OCI-LY3 (cell line): ENCODE data around the gene ARGLU1.

Source experiments
- H2AFZ ChIP-seq: fragments of 200-600, 300-600 bp; shearing (Covaris generic); 2 replicates; pipeline ENCODE4 v1.6.0; 2014; ENCODE audit warnings: antibody characterized with exemption, low read depth, low read length
- H3K27ac ChIP-seq: fragments of 200-600, 300-600 bp; sonication (generic); 2 replicates; pipeline ENCODE4 v1.5.1; 2014; ENCODE audit warnings: mild to moderate bottlenecking, low read length, moderate library complexity, mixed read lengths
- H3K27me3 ChIP-seq: fragments of 200-600, 300-600 bp; sonication (generic); 2 replicates; pipeline ENCODE4 v1.6.1; 2014; ENCODE audit warnings: low read depth, low read length, mixed read lengths
- H3K36me3 ChIP-seq: fragments of 200-600, 300-600 bp; sonication (generic); replicated peaks from 2 replicates; pipeline ENCODE3; 2014; ENCODE audit warnings: low read depth, low read length, mixed read lengths
- H3K4me1 ChIP-seq: fragments of 300-600, 200-600 bp; sonication (generic); 2 replicates; pipeline ENCODE4 v1.6.1; 2014; ENCODE audit warnings: low read length, mixed read lengths
- H3K4me2 ChIP-seq: fragments of 200-600, 300-600 bp; sonication (generic); 2 replicates; pipeline ENCODE4 v1.6.1; 2014; ENCODE audit warnings: low read length, mixed read lengths
- H3K4me3 ChIP-seq: fragments of 300-600, 200-600 bp; sonication (generic); 2 replicates; pipeline ENCODE4 v1.5.1; 2014; ENCODE audit warnings: antibody characterized with exemption, mild to moderate bottlenecking, low read length, moderate library complexity
- H3K79me2 ChIP-seq: fragments of 300-600, 200-600 bp; shearing (Covaris generic); 2 replicates; pipeline ENCODE4 v1.6.1; 2014; ENCODE audit warnings: mild to moderate bottlenecking, low read length, mixed read lengths
- H3K9ac ChIP-seq: fragments of 300-600, 200-600 bp; shearing (Covaris generic); 2 replicates; pipeline ENCODE4 v1.6.0; 2014; ENCODE audit warnings: mild to moderate bottlenecking, low read length, moderate library complexity
- H3K9me3 ChIP-seq: fragments of 200-600, 300-600 bp; shearing (Covaris generic); 2 replicates; pipeline ENCODE4 v1.6.1; 2014; ENCODE audit warnings: low read length, mixed read lengths; ENCODE audit not compliant: insufficient read depth
- H4K20me1 ChIP-seq: fragments of 200-600, 300-600 bp; sonication (generic); 2 replicates; pipeline ENCODE4 v1.6.1; 2016; ENCODE audit warnings: low read length, mixed read lengths; ENCODE audit not compliant: insufficient read depth
- EZH2phosphoT487 ChIP-seq: fragments of 200-600 bp; shearing (Covaris generic); IDR thresholded peaks from 2 replicates; pipeline ENCODE4 v1.6.1; 2018; ENCODE audit warnings: antibody characterized with exemption, mixed run types, low read depth
- TF ChIP-seq, protein P1 (sequence below): fragments of 200-600, 300-600 bp; sonication (generic); IDR thresholded peaks from 2 replicates; pipeline ENCODE4 v1.5.1; 2014; ENCODE audit warnings: antibody characterized with exemption, low read length, low read depth

ARGLU1 gene

DNA sequence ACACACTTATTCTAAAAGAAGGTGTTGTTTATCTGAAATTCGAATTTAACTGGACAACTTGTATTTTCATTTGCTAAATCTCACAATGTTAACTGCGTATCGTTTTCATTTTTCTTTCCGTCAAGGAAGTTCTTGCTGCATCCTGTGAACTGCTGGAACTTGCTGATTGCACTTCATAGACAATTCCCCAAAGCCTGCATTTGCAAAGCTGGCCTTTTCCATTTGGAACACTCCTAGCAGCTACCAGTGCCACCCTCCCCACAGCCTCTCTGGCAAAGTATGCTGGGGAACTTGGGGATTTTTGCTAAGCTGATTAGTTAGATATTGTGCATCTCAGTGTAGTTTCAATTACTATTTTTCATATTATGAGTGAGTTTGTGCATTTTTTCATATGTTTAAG, 20.4 kb upstream of the ARGLU1 start:
- H3K4me3 ChIP-seq: no peak overlapping the region
- no peaks in the 10 kb centered on the region for H3K79me2 ChIP-seq
- H3K27ac ChIP-seq: no peak overlapping the region
- no peak overlapping the region for H2AFZ ChIP-seq
- H3K36me3 ChIP-seq: peaks cover 3% of the 10 kb centered on the region
- H3K4me2 ChIP-seq: no peak overlapping the region
- no peaks in the 10 kb centered on the region for H3K4me1 ChIP-seq
- H4K20me1 ChIP-seq: no peaks in the 10 kb centered on the region
- TF ChIP-seq, protein P1, sequence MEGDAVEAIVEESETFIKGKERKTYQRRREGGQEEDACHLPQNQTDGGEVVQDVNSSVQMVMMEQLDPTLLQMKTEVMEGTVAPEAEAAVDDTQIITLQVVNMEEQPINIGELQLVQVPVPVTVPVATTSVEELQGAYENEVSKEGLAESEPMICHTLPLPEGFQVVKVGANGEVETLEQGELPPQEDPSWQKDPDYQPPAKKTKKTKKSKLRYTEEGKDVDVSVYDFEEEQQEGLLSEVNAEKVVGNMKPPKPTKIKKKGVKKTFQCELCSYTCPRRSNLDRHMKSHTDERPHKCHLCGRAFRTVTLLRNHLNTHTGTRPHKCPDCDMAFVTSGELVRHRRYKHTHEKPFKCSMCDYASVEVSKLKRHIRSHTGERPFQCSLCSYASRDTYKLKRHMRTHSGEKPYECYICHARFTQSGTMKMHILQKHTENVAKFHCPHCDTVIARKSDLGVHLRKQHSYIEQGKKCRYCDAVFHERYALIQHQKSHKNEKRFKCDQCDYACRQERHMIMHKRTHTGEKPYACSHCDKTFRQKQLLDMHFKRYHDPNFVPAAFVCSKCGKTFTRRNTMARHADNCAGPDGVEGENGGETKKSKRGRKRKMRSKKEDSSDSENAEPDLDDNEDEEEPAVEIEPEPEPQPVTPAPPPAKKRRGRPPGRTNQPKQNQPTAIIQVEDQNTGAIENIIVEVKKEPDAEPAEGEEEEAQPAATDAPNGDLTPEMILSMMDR: no peak
- no peak for TF ChIP-seq EZH2phosphoT487
- H3K9me3 ChIP-seq: peaks cover 29% of the 10 kb centered on the region
- no peak overlapping the region for H3K9ac ChIP-seq
- H3K27me3 ChIP-seq: no peaks in the 10 kb centered on the region

DNA sequence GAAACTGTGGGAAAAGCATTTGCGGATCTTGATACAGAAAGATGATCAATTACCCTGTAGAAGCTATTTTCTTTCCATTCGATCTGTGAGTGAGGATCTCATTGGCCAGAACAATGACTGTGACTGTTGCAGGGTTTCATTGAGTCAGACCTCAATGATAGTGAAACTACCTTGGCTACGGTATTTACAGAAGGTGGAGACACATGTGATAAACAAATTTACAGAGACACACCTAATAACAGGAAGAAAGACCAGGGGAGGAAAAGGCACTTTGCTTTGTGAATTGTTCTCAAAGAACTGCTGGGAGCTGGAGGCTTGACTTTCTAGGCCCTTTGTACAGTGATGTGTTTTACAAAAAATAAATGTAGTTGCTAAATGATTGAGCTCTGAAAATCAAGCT, 19.9 kb upstream of the ARGLU1 start:
- Histone ChIP-seq H2AFZ (no peak overlapping the region), H3K4me1 (no peaks in the 10 kb centered on the region), H3K36me3 (peaks cover 3% of the 10 kb centered on the region), H3K4me3 (no peak overlapping the region), H3K9ac (no peak overlapping the region), H3K79me2 (no peaks in the 10 kb centered on the region), H3K27me3 (no peaks in the 10 kb centered on the region), H3K27ac (no peak overlapping the region), H3K9me3 (peaks cover 27% of the 10 kb centered on the region), H3K4me2 (no peak overlapping the region), H4K20me1 (no peaks in the 10 kb centered on the region)
- no peak for TF ChIP-seq EZH2phosphoT487
- TF ChIP-seq, protein P1: no peak

DNA sequence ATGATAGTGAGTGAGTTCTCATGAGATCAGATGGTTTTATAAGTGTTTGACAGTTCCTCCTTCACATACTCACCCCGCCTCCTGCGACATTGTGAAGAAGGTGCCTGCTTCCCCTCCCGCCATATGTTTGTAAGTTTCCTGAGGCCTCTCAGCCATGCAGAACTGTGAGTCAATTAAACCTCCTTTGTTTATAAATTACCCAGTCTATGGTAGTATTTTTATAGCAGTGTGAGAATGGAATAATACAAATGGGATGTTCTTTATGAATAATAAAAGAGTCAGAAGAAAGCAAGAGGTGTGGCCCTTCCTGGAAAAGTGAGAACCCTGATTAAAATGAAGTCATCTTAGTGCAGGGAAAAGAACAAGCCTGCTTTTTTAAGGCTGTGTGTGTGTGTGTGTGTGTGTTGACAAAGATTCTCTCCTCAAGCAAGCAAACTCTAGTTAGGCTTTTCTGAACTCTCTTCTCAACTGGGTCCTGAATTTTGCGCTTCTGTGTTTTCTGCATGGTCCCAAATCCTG, 18.8 kb upstream of the ARGLU1 start:
- H3K9me3 ChIP-seq: peaks cover 25% of the 10 kb centered on the region
- H3K79me2 ChIP-seq: no peaks in the 10 kb centered on the region
- no peak overlapping the region for H3K9ac ChIP-seq
- no peaks in the 10 kb centered on the region for H3K27me3 ChIP-seq
- no peak overlapping the region for H3K4me3 ChIP-seq
- no peak overlapping the region for H2AFZ ChIP-seq
- peaks cover 3% of the 10 kb centered on the region for H3K36me3 ChIP-seq
- no peaks in the 10 kb centered on the region for H4K20me1 ChIP-seq
- H3K4me1 ChIP-seq: no peaks in the 10 kb centered on the region
- no peak overlapping the region for H3K4me2 ChIP-seq
- no peak for TF ChIP-seq EZH2phosphoT487
- TF ChIP-seq, protein P1: no peak
- no peak overlapping the region for H3K27ac ChIP-seq

DNA sequence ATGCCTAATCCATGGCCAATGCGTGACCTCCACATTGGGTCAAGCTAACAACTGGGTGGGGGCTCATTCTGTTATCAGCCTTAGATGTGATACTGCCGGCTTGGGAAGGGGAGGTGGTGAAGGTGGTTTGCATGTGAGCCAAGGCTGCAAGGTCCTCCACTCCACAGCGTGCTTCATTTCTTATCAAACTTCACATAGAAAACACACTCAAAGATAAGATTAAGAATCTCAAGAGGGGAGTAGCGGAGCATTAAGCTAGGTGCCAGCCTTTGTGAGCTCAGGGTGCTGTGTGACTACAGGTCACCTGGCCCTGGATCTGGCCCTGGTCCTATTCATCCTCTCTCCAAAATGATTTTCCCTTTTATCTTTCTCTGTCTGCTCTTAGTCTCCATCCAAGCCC, 13.3 kb upstream of the ARGLU1 start:
- H3K27me3 ChIP-seq: no peaks in the 10 kb centered on the region
- no peak for TF ChIP-seq EZH2phosphoT487
- TF ChIP-seq, protein P1: no peak
- peaks cover 3% of the 10 kb centered on the region; the same call in 1 of the 2 replicates for H3K4me1 ChIP-seq
- peaks cover 18% of the 10 kb centered on the region for H3K9me3 ChIP-seq
- no peak overlapping the region for H3K9ac ChIP-seq
- no peaks in the 10 kb centered on the region for H3K36me3 ChIP-seq
- H3K79me2 ChIP-seq: no peaks in the 10 kb centered on the region
- H3K27ac ChIP-seq: no peak overlapping the region
- H3K4me2 ChIP-seq: no peak overlapping the region
- H4K20me1 ChIP-seq: no peaks in the 10 kb centered on the region
- no peak overlapping the region for H2AFZ ChIP-seq
- H3K4me3 ChIP-seq: no peak overlapping the region
